ENCODE measurements around the gene RNU6-9.

The RNU6-9 gene

DNA sequence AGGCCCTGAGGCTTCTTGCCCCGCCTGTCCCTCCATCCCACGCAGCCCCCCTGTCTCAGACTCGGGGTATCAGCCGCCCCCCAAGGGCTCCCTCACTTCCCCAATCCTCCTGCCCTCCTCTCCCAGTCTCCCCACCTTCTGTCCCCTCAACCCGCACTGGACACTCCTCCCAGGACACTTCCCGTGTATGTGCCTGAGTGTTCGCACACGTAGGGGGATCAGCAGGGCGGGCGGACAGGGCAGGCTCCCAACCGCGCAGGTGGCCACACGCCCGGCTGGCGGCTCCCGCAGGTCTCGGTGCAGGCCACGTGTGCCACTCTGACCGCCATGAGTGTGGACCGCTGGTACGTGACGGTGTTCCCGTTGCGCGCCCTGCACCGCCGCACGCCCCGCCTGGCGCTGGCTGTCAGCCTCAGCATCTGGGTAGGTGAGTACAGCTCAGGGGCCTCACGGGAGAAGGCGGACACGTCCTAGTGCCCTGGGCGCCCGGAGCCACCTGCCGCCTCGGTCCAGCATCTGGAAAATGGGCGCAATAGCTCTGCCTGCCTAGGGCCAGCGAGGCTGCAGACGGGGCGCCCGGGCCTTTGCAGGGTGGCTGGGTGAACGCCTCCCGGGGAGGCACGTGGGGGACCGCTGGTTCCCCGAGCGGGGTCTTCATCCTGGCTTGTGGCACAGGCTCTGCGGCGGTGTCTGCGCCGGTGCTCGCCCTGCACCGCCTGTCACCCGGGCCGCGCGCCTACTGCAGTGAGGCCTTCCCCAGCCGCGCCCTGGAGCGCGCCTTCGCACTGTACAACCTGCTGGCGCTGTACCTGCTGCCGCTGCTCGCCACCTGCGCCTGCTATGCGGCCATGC, 26.1 kb downstream of the RNU6-9 start:
- DNase-seq = no peak

DNA sequence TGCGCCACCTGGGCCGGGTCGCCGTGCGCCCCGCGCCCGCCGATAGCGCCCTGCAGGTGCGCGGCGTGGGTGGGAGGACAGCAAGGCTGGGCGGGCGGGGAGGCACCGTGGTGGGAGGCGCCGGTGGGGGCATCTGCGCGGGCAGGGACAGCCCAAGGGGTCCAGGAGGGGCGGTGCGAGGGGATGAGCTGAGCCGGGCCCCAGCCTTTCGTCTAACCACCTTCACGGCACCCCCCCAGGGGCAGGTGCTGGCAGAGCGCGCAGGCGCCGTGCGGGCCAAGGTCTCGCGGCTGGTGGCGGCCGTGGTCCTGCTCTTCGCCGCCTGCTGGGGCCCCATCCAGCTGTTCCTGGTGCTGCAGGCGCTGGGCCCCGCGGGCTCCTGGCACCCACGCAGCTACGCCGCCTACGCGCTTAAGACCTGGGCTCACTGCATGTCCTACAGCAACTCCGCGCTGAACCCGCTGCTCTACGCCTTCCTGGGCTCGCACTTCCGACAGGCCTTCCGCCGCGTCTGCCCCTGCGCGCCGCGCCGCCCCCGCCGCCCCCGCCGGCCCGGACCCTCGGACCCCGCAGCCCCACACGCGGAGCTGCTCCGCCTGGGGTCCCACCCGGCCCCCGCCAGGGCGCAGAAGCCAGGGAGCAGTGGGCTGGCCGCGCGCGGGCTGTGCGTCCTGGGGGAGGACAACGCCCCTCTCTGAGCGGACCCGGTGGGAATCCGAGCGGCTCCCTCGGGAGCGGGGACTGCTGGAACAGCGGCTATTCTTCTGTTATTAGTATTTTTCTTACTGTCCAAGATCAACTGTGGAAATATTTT, 27.0 kb downstream of the RNU6-9 start:
- DNase-seq = no peak

DNA sequence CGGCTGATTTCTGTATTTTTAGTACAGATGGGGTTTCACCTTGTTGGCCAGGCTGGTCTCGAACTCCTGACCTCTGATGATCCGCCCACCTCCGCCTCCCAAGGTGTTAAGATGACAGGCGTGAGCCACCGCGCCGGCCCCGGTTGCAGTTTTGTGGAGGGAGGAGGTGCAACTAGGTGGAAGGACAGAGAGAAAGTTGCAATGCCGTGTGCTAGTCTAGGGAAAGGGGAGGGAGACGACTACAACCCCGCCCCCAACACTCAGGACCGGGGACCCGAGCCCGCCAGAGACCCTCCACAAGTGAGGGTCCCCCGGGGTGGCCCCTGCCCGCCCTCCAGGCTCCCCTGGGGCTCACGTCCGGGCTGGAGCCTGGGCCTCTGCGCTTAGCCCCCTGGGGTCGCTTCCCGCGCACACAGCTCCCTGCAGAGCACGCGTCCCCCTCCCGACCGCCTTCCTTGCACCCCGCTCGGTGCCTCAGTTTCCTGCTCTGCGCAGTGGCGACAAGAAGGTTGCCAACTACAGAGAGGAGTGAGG, 31.3 kb downstream of the RNU6-9 start:
- DNase-seq = no peak

DNA sequence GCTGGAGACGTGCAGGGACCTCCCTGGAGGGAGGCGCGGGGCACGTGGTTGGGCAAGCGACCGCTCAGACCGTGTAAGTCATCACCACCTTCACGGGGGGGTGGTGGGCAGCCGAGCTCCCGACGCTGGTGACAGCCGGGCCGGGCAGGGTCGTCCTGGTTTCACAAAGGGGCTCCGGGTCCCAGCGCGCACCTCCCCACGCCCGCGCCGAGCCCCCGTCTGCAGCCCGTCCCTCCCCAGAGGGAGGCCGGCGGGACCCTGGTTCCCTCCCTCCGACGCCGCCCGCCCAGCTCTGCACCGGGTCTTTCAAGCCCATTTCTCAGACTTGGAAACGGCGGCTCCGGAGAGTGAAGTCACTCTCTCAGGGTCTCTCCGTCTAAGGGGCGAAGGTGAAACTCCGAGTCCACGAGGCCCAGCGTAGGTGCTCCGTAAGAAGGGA, 31.8 kb downstream of the RNU6-9 start:
- peak; percentile 76 for DNase-seq

DNA sequence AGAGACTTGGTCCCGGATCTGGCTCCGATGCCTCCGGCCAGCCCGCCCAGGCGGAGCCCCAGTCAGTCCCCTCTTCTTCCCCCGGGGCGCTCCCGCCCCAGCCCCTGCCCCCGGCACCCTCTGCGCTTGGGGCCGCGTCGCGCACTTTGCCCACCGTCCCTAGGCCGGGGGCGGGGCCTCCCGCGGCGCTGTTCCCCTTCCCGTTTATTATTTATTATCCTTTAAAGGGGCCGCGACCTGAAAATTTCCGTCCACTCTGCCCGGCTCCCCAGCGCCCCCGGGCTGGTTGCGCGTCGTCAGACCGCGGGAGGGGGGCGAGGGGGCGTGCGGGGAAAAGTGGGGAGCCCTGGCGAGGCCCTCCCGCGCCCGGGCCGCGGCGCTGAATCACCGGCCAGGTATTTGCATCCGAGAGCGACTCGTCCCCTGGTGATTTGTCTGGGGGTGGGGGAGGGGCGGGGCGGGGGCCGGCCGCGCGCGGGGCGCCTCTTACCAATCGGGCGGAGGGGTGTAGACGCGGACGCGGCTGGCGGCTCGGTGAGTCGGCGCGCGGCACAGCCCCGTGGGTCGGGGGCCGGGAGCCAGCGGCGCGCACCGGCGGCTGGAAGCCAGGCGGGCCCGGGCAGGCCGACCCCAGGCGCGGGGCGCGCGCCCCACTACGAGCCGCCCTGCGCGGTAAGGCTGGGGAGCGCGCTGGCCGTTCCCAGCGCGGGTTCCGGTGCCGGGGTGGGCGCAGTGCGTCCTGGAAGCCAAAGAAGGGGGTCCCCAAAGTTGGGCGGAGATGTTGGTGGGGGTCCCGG, 32.4 kb downstream of the RNU6-9 start, which contains the start of gene ARID3A:
TSS of gene ARID3A (plus strand) at position 510 of the 797 bp plus-strand sequence. CDS start 3,494 bp downstream, outside the sequence.
- peak; percentile 81 for DNase-seq

DNA sequence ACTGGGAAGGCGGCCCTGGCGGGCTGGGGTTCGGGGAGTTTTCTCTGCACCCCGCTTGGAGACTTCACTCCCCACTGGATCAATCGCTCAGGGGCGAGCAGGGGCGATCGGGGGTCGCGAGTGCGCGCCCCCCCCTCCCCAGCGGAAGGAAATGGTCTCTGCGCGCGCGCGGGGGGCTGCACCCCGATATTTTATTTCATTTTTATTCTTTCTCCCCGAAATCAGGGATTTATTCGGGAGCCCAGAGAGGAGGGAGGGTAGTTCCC, 33.0 kb downstream of the RNU6-9 start:
- DNase-seq = no peak

DNA sequence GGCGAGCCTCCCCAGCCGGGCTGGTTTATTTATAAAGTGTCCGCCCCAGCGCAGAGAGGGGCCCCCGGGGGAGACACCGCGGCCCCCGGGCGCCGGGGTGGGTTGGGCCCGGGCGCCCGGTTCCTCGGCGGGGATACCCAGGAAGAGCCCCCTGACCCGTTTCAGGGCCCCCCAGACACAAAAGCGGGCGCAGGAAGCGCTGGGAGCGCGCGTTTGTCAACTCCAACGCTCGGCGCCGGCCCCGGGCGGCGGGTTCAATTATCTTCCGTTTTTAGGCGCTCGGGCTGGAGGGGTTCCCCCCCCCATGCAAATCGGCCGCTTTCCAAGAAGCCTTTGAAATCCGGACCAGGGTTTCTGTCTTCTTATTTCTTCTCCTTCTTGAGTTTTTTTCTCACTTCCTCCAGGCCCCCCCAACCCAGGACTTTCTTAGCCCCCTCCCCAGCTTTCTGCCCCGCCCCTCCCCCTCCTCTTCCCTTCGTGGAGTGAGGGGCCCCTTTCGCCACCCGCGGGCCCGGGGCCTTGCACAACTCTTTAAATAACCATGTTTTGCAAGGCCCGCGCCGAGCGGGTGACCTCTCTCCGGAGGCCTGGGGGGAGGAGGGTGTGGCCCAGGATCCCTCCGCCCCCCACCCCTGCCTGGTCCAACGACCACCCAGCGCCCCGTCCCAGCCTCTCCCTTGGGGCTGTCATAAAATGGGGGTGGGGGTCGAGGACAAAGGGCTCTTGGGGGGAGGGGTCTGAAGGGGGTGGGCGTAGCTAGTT, 33.5 kb downstream of the RNU6-9 start:
- no peak for DNase-seq

DNA sequence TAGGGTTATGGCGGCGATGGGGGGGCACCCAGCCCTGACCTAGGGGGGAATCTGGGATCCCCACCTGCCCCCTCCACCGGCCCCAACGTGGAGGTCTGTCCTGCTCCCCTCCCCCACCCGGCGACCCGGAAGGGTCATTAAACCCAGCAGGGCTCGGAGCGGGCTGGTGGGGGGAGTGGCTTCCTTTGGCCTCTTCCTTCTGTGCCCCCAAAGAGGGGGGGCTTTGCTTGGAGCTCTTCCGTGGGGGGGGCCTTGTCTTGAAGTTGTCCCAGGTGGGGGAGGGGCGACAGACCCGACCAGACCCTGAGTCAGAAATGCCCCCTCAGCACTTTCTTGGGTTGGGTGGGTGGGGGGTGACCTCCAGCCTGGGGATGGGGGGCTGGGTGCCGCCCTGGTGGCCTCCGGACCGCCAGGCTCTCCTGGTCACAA, 34.1 kb downstream of the RNU6-9 start:
- no peak for DNase-seq

DNA sequence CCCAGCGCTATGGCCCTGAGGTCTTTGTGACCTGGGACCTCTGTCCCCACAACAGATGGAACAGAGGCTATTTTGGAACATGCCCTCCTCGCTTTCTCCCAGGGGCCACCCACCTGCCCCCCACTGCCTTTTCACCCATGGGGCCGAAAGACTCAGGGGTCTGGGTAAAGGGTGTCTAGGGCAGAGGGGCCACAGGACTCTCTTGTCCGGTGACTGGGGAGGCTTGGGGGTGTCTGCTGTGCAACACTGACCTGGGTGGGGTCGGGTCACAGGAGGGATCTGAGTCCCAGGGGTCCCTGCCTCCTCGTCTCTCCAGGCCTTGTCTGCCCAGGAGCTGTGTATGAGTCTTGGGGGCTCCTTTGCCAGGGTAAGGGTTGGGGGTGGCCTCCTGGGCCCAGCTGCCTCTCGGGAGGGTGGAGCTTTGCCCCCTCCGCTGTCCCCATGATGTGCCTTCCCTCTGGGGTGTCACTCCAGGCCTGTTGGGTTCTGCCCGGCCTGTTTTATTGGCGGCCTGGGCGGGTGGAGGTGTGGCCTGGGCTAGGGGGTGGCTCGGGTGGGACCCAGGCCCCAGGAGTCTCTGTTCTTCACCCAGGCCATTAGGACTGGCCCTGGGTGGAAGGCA, 34.6 kb downstream of the RNU6-9 start:
- DNase-seq = no peak

DNA sequence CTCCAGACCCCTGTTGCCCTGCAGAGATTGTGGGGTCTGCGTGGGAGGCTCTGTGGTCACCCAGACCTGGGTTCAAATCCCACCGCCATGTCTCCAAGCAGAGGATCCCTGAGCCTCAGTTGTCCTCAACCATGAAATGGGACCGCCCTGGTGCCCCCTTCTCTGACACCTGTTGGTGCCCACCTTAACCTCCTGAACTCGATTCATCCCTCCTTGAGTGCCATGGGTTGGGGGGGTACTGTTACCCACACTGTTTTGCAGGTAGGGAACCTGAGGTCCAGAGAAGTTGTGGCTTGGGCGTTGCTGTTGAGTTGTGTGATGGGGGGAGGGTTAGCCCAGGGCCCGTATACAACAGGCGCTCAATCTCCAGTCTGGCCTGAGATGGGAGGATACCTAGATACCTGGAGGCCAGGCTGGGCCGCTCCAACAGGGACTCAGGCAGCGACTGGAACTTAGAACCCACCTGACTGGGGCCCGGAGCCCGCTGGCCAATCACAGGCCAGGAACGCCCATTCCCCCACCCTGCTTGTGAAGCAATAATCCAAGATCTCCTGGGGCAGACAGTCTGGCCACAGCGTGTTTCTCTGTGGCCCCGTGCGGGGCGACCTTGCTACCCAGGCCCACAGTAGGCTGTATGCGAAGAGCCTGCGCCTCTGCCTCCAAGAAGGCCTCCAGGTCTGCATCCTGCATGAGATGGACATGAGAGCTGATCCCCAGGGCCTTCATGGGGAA, 35.4 kb downstream of the RNU6-9 start:
- no peak for DNase-seq

DNA sequence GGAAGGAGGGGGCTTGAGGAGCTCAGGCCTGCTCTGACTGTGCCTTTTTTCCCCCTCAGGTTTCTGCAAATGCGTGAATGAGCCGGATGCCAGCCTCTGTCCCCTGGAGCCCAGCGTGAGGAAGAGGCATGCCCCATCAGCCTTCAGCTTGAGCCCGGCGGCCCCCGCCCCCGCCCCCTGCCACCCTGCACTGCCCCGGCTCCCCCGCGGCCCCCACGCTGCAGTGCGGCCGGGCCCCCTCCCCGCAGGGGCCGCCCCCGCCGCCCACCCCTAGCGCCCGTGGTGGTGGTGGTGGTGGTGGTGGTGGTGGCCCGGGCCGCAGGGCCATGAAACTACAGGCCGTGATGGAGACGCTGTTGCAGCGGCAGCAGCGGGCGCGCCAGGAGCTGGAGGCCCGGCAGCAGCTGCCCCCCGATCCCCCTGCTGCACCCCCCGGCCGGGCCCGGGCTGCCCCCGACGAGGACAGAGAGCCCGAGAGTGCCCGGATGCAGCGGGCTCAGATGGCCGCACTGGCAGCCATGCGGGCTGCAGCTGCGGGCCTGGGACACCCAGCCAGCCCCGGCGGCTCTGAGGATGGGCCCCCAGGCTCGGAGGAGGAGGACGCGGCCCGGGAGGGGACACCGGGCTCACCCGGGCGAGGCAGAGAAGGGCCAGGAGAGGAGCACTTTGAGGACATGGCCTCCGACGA, 36.1 kb downstream of the RNU6-9 start:
- DNase-seq = no peak

DNA sequence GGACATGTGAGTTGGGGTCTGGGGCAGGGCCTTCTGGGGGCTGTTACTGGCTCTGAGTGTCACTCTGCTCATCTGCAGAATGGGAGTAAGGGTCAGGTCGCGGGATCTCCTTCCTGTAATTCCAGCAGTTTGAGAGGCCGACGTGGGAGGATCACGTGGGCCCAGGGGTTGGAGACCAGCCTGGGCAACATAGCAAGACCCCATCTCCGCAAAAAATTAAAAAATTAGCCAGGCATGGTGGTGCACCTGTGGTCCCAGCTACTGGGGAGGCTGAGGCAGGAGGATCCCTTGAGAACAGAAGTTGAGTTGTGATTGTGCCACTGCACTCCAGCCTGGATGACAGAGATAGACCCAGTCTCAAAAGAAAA, 36.6 kb downstream of the RNU6-9 start:
- no peak for DNase-seq

DNA sequence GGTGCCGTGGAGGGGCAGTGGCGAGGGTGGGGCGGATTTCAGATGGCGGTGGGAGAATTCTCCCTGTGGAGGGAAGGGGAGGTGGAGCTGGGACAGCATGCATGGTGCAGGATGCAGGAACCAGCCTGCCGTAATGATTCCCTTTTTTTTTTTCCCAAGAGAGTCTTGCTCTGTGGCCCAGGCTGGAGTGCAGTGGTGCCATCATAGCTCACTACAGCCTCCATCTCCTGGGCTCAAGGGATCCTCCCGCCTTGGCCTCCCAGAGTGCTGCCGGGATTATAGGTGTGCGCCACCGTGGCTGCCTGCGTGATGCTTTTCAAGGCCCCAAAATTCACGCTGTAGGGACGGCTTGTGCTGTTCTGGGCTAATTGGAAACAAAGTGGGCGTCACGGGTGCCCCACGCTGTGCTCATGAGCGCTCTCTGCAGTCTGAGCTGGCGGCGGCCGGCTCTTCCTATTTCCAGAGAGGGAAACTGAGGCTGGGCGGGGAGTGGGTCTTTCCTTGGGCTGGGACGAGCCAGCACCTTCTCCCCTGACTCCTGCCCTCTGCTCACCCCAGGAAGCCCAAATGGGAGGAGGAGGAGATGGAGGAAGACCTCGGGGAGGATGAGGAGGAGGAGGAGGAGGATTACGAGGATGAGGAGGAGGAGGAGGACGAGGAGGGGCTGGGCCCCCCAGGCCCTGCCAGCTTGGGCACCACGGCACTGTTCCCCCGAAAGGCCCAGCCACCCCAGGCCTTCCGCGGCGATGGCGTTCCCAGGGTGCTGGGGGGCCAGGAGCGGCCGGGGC, 38.8 kb downstream of the RNU6-9 start:
- DNase-seq = no peak

DNA sequence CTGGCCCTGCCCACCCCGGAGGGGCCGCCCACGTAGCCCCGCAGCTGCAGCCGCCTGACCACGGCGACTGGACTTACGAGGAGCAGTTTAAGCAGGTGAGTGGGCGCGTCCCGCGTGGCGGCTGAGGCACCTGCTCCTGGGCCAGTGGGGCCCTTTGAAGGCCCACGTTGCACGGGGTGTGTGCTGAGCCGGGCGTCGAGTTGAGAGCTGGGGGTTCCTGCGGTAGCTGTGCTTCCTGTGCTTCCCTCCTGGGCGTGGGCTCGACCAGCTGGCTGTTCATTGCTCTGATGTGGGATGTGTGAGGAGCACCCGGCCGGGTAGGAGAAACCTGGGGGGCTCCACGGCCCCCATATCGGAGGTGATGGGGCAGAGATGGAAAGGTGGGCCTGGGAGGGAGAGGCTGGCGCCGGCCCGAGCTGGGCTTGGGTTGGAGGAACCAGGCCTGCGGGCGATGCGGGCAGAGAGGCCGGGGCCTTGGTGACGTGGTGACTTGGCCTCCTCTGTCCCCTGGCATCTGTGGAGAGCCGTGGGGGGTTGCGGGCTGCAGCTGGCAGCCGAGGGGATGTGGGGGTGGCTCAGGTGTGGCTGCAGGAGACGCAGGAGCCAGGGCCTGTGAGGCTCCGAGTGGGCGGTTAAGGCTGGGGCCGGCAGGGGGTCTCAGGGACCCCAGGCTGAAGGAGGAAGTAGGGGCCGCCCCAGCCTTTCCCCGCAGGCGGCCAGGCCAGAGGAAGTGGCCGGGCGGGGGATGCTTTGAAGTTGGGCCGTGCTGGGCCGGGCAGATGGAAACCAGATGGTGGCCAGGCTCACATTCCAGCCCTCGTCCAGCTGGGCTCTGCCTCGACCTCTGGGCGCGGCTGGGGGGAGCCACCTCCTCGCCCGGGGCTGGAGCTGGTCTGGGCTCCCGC, 39.6 kb downstream of the RNU6-9 start:
- DNase-seq = no peak

DNA sequence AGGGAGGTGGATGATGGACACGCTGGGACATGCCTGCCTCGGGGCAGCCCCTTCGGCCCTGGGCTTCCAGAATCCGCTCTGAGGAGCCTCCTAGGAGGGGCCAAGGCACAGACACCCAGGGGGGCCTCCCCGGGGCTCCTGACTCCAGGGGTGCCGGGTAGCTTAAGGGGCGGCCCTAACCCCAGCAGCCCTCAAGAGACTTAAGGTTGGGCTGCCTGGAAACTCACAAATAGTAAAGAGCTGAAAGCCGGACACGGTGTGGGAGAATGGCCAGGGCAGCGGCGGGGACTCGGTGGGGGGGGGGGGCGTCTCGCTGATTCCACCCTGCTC, 40.2 kb downstream of the RNU6-9 start:
- no peak for DNase-seq

DNA sequence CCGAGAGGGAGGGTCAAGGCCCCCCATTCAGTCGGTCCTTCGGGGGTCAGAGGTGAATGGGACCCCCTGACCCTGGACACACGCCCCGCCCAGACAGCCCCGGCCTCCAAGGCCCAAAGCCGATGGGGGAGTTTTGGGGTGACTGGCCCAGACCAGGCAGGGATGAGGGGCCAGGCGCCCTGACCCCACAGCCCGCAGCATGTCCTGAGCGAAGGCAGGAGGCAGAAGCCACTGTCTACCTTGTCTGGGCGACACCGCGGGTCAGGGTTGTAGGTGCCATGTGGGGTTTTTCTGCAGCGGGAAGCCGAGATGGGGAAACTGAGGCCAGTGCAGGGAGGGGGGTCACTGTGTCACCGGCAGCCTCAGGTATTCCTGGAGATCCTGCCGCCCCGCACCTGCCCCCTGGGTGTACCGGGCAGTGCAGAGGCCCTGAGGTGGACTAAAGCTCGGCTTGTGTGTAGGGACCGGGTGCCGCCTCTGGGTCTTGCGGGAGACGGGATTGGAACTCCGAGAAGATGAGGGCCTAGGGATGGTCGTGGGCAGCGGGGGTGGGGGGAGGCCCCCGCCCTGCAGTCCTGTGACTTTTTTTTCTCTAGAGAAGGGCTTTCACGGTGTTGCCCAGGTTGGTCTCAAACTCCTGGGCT, 41.0 kb downstream of the RNU6-9 start:
- no peak for DNase-seq

DNA sequence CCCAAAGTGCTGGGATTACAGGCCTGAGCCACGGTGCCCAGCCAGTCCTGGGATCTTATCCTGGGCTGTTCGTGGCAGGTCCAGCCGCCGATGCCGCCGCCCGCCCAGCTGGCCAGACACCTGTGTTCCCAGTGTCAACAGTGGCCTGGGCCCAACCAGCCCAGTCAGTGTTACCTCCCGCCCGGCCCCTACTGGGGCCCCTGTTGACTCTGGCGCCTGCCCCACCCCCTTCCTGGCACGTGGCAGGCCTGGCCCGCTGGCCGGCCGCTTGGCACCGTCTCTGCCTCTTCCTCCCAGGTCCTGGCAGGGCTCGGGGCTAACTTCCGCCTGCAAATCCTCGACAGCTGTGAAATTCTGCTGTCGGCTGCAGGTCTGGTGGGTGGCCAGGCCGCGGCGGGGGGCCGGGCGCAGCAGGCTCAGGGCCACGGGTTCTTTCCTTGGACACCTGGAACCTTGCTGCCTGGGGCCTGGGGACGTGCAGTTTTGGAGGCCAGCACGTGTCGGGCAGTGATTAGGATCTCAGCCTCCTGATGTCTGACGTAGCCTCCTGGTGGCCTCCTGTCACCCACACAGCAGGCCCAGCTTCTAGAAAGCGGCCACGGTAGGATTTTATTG, 41.7 kb downstream of the RNU6-9 start:
- DNase-seq = no peak

DNA sequence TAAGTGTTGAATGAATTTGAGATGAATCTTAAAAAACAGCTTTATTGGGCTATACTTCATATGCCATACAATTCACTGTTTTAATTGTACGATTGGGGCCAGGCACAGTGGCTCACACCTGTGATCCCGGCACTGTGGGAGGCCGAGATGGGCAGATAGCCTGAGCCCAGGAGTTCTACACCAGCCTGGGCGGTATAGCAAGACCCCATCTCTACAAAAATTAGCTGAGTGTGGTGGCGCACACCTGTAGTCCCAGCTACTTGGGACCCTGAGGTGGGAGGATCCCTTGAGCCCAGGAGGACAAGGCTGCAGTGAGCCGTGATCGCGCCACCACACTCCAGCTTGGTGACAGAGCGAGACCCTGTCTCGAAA, 42.9 kb downstream of the RNU6-9 start:
- DNase-seq = no peak

Measured in NK-92 treated with Interleukin-12 subunit alpha and Interleukin-12 subunit beta, amount 100 ng/mL, for 24 hours (cell line).